Left ventricle myocardium inferior (tissue), 1 donor: ENCODE results near the gene BRAT1. TPM values are rescaled to one million over a fixed set of nuclear protein-coding genes. Genes with fewer than 3 reads are reported as not detected.
A peak's percentile ranks its signal among the peaks of the same experiment; 100 is the strongest.

ENCODE experiments used
- DNase-seq: peaks from one replicate; pipeline ENCODE4 v3.0.0-alpha.2; 2020
- H3K27ac ChIP-seq: fragments of 200-600 bp; replicated peaks from 2 replicates; pipeline ENCODE4 v1.8.0; 2021
- H3K27me3 ChIP-seq: fragments of 200-600 bp; 2 replicates; pipeline ENCODE4 v1.8.0; 2021; ENCODE audit warnings: low read depth
- H3K36me3 ChIP-seq: fragments of 200-600 bp; 2 replicates; pipeline ENCODE4 v1.8.0; 2021
- H3K4me1 ChIP-seq: fragments of 200-600 bp; 2 replicates; pipeline ENCODE4 v1.8.0; 2021
- H3K4me3 ChIP-seq: fragments of 200-600 bp; 2 replicates; pipeline ENCODE4 v1.8.0; 2021; ENCODE audit warnings: mild to moderate bottlenecking, moderate library complexity
- H3K9me3 ChIP-seq: fragments of 200-600 bp; replicated peaks from 2 replicates; pipeline ENCODE4 v1.8.0; 2021
- CTCF ChIP-seq: fragments of 200-600 bp; IDR thresholded peaks from 2 replicates; pipeline ENCODE4 v1.8.0; 2021; ENCODE audit warnings: antibody characterized with exemption, mild to moderate bottlenecking, borderline replicate concordance
- intact Hi-C: fragments of 100-400 bp; cut with micrococcal nuclease; formaldehyde crosslinking; loops from one replicate; pipeline ENCODE4 v1.11.0; 2022
- total RNA-seq: library from RNA; stranded (reverse); fragmentation: NEBNext Ultra II Directional; extraction: Animal tissue kit (Norgen Biotek cat#: 25700); gene quantifications from one replicate; pipeline ENCODE4 v1.2.1, GENCODE V29; 2021
- donor health status: DM: no; HTN: yes; CAD: no; lungs with severe emphysema.

BRAT1 gene
- total RNA-seq, 1 donor from 2014 or later = 13.7 TPM

DNA sequence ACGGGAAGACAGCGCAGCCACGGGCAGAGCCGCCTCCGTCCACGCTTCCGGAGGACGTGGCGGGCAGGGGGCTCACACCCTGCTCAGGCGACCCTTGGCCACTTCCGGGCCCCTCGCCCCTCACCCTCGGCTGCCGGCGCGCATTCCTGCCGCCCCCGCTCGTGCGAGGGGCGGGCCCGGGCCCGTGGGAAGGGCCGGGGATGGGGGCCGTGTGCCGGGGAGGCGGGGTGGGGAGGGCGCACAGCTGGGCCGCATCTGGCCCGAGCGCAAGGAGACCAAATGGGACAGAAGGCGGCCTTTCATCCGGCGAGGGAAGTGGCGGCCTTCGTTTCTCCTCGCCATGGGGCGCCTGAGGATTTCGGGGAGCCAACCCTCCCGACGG lies 36.6 kb downstream of the BRAT1 start:
- intact Hi-C loops = no loop called here
- TF ChIP-seq CTCF = no peak
- Histone ChIP-seq H3K27ac (peak overlapping the region; percentile 71), H3K9me3 (no peaks in the 10 kb centered on the region), H3K36me3 (no peaks in the 10 kb centered on the region), H3K4me3 (peak overlapping the region; percentile 73), H3K4me1 (peaks cover 52% of the 10 kb centered on the region), H3K27me3 (peaks cover 37% of the 10 kb centered on the region)
- DNase-seq = no peak

GRCh38 chr7:2517678-2518507 lies 37.4 kb downstream of the BRAT1 start:
- Histone ChIP-seq H3K27ac (peak overlapping the region; percentile 71), H3K4me1 (peaks cover 44% of the 10 kb centered on the region), H3K4me3 (no peak overlapping the region), H3K9me3 (no peaks in the 10 kb centered on the region), H3K36me3 (no peaks in the 10 kb centered on the region), H3K27me3 (peaks cover 28% of the 10 kb centered on the region)
- DNase-seq = no peak
- intact Hi-C loops = no loop called here
- no peak for TF ChIP-seq CTCF

- H3K36me3 ChIP-seq = no peaks in the 10 kb centered on the region
- no peak overlapping the region for H3K27ac ChIP-seq
- peaks cover 44% of the 10 kb centered on the region for H3K4me1 ChIP-seq
- no peaks in the 10 kb centered on the region for H3K9me3 ChIP-seq
- no peak for DNase-seq
- H3K27me3 ChIP-seq = peaks cover 20% of the 10 kb centered on the region
- no peak for TF ChIP-seq CTCF
- no peak overlapping the region for H3K4me3 ChIP-seq
- intact Hi-C loops = no loop called here
Observed at GRCh38 chr7:2517026-2517425, 38.3 kb downstream of the BRAT1 start.

- peaks cover 44% of the 10 kb centered on the region for H3K4me1 ChIP-seq
- H3K27me3 ChIP-seq = peaks cover 11% of the 10 kb centered on the region
- no peaks in the 10 kb centered on the region for H3K9me3 ChIP-seq
- DNase-seq = no peak
- no peak overlapping the region for H3K4me3 ChIP-seq
- no peak for TF ChIP-seq CTCF
- intact Hi-C loops = no loop called here
- no peak overlapping the region for H3K27ac ChIP-seq
- H3K36me3 ChIP-seq = no peaks in the 10 kb centered on the region
Observed at GRCh38 chr7:2516194-2516555, 39.1 kb downstream of the BRAT1 start.

DNA sequence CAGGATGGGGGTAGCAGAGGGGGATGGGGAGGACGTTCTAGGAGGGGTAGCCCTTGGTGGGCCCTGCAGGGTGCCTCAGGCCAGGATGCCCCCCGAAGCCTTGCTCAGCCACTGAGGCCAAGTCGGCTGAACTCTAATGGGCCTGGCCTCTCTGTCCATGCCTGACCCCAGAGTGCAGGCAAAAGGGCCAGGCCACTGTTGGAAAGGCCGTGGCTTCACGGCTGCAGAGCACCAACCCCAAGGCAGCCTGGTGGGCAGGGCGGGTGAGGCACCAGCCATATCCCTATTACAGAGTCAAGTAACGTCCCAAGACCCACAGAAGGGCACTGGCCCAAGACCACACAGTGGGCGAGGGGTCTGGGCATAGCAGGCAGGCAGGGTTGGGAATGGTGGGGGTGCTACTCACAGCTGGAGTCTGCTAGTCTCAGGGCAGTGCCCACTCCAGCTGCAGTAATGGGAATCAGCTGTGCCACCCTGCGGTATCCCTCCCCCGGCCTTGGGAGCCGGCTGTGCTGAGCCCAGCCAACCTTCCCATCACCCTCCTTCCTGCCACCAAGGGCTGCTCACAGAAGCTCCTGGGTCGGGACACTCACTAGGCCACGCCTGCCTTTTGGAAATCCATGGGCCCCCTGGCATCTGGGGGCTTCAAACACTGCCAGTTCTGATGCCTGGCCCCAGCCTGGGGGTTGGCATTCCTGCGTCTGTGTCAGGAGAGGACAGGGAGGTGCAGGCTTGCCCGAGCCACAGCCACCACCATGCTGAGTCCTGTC lies 39.7 kb downstream of the BRAT1 start:
- Histone ChIP-seq H3K9me3 (no peaks in the 10 kb centered on the region), H3K27me3 (peaks cover 5% of the 10 kb centered on the region), H3K4me3 (no peak overlapping the region), H3K4me1 (peaks cover 44% of the 10 kb centered on the region), H3K27ac (no peak overlapping the region), H3K36me3 (no peaks in the 10 kb centered on the region)
- no peak for DNase-seq
- TF ChIP-seq CTCF = no peak
- intact Hi-C loops = no loop called here
